Activated CD4-positive, alpha-beta T cell treated with anti-CD3 and anti-CD28 coated beads, Interleukin-2, Interleukin-6, amounts not matched to agents 100 ng/mL and 50 ng/mL, durations not matched to agents 16 hours and 8 hours (primary cell): ENCODE measurements around the gene FAM184A.
"Not testable (repeated sequence)": the region's sequence is repeated elsewhere in the genome, so short reads cannot be mapped to it uniquely, and the experiment has no call there.

Source experiments
- DNase-seq: peaks from one replicate; pipeline ENCODE4 v3.0.0-alpha.2; 2020

FAM184A gene, protein sequence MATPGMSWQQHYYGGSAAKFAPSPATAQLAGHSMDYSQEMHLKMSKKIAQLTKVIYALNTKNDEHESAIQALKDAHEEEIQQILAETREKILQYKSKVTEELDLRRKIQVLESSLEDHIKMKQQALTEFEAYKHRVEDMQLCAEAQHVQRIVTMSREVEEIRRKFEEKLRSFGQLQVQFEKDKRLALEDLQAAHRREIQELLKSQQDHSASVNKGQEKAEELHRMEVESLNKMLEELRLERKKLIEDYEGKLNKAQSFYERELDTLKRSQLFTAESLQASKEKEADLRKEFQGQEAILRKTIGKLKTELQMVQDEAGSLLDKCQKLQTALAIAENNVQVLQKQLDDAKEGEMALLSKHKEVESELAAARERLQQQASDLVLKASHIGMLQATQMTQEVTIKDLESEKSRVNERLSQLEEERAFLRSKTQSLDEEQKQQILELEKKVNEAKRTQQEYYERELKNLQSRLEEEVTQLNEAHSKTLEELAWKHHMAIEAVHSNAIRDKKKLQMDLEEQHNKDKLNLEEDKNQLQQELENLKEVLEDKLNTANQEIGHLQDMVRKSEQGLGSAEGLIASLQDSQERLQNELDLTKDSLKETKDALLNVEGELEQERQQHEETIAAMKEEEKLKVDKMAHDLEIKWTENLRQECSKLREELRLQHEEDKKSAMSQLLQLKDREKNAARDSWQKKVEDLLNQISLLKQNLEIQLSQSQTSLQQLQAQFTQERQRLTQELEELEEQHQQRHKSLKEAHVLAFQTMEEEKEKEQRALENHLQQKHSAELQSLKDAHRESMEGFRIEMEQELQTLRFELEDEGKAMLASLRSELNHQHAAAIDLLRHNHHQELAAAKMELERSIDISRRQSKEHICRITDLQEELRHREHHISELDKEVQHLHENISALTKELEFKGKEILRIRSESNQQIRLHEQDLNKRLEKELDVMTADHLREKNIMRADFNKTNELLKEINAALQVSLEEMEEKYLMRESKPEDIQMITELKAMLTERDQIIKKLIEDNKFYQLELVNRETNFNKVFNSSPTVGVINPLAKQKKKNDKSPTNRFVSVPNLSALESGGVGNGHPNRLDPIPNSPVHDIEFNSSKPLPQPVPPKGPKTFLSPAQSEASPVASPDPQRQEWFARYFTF

DNA sequence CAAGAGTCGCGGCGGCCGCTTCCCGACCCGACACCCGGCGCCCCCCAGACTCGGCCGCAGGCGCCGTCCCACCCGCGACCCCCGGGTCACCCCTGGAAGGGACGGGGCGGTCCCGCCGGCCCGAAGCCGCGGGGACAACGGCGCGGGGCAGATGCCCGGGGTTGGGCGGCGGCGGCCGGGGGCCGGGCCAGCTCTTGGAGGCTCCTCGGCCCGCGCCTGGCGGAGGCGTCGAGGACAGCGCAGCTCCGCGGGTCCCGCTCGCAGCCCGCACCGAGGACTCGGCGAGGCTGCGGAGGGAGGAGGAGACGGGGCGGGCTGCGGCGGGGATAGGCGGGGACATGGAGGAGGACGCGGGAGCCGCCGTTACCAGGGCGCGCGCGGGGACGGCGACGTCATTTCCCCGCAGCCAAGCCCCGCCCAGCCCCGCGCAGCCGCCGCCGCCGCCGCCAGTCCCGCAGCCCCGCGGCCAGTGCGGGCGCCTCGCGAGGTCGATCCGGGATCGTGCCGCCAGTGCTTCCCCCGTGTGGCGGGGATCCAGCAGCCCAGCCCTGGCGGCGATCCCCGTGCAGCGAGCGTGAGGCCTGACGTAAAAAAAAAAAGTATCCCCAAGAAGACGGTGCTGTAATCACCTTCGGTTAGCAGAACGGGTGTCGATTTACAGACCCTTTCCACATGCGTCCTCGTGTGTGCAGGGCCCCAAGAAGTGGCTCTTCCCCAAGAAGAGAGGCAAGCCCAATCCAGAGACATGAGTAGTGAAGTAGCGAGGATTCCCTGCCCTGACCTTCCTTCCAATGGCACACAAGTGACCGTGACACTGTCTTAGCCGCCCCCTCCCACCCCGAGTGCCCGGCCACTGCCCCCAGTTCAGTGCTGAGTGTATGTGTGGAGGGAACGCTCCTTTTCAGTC is at the start of gene FAM184A:
FAM184A (minus strand) TSS at position 289 of the 907 bp plus-strand sequence. CDS start 365 bp downstream, outside the sequence.
- DNase-seq, result peak; percentile 74

DNA sequence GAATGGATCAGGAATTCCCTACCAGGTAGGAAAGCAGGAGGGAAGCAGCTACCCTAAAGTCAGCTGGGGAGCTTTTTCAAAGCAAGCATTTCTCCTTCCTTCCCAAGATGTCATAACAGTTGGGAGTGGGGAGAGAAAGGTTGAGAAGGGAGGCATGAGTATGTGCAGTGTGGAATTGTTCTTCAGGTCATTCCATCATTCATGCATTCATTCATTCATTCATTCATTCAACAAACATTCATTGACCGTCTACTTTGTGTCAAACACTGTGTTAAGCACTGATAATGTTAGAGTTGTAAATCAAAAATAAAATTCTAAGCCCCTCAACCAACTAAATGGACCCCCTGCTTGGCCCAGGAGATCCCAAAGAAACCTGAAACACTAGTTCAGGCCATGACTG is 49.2 kb upstream of the FAM184A start:
- no peak for DNase-seq

DNA sequence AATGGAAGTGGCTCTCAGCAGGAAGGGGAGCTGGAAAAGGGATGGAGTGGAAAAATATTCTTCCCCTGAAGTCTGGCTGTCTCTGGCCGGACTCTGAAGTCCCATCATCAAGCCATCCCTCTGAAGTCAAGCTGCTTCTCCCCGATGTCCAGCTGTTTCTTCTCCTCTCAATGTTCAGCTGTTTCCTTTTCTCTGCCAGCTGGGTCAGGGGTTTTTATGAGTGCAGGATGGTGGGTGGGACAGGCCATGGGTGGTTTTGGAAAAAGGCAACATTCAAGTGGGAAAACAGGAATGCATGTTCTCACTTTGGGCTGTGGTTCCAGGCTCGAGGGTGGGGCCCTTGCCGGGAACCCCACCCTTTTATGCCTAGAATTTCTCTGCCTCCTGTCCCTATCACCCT is 48.4 kb upstream of the FAM184A start:
- no peak for DNase-seq

DNA sequence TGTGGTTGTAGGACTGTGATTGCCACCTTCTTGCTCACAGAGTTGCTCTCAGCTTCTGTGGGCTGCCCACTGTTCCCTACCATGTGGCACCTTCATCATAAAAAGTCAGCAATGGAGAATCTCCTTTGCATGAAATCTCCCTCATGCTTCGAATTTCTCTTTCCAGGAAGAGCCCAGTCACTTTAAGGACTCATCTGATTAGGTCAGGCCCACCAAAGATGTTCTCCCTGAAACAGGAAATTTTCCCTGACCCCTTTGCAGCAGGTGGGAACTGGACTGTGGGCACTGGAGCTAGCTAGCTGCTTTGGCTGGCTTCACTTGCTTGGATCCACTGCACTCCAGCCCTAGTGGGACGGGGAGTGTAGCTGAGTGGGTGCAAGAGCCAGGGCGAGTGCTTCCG is 47.7 kb upstream of the FAM184A start:
- DNase-seq, result no peak

DNA sequence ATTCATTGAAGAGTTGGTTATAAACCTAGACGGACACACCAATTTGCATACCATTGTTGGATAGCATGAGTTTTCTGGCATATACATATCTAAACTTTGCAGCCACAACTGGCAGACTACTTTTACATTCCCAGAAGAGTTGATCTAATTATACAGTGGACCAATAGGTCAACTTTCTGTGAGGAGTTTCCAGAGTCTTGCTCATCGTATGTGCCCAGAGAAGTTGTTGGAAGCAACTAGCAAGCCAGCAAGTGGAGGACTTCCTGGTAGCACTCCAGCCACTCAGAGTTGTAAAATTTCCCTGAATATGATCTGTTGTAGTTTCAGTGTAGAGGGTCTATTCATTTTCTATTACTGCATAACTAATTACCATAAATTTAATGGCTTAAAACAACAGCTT is 47.1 kb upstream of the FAM184A start:
- no peak for DNase-seq

DNA sequence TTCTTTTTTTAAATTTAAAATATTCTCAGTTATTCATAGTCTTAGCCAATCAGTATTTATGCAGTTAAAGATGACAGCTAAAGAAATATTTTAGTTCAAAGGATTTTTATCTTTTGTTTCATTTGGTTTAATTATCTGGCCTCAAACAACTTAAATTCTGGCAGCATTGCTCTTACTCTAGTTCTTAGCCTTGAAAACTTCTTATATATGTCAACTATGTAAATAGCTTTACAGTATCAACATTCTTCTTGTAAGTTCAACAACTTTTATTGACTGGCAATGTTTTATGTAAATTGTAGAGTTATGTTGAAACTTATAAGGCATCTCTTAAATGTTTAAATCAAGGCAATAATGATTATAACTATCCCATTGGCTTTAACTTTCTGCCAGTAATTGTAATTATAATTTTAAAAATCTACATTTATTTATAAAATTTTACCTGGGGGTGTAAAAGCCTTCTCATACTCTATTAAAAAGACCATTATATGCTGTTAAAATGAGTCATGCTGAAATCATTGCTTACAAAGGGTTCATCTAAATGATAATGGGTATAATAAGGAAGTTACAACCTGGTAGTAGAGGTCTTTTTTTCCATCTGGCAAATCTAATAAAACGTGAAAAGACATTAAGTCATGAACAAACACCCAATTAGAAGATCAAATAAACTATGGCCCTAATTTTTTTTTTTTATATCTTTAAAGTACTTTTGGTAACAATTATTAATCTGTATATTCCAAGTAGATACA is 45.8 kb upstream of the FAM184A start:
- no peak for DNase-seq

DNA sequence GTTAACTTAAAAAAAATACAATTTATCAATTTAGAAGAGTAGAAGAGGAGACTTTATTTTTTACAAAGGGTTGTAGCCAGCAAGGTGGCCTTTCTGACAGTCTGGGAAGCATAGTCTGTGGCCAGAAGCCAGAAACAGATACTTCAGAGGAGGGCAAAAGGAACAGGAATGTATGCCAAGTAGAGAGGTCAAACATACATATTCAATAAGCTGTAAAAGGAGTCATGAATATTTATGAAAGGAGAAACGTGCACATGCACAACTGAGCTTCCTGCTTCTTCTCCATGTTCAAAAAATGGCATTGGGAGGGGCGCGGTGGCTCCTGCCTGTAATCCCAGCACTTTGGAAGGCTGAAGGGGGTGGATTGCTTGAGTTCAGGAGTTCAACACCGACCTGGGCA is 43.9 kb upstream of the FAM184A start:
- DNase-seq, result no peak

DNA sequence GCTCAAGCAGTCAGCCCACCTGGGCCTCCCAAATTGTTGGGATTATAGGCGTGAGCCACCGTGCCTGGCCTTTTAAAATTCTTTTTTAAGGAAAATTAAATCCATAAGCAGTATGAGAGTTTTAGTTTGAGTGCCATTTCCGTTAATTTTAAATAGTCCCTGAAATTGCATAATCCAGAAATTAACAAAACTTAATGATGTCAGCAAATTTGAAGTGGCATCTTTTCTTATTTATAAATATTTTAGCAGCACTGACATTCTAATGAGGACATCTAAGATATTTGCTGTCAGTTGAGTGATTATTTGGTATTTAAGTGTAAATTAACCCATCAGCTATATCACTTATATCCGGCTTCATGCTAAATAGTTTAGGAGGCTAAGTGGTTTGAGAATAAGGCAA is 42.9 kb upstream of the FAM184A start:
- DNase-seq, result no peak

DNA sequence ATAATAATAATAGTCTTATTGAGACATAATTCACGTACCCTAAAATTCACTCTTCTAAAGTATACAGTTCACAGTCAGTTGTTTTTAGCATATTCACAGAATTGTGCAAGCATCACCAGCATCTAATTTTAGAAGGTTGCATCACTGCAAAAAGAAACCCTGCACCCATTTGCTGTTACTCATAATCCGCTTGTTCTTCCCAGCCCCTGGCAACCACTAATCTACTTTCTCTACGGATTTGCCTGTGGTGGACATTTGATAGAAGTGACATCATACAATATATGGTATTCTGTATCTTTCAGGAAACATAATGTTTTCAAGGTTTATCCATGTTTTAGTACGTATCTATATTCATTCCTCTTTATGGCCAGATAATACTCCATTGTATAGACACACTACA is 41.5 kb upstream of the FAM184A start:
- no peak for DNase-seq

DNA sequence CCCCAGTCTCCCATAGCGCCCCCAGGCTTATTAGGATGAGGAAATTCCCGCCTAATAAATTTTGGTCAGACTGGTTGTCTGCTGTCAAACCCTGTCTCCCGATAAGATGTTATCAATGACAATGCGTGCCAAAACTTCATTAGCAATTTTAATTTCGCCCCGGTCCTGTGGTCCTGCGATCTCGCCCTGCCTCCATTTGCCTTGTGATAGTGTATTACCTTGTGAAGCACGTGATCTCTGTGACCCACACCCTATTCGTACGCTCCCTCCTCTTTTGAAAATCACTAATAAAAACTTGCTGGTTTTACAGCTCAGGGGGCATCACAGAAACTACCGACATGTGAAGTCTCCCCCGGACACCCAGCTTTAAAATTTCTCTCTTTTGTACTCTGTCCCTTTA is 40.6 kb upstream of the FAM184A start:
- DNase-seq, result not testable (repeated sequence)

DNA sequence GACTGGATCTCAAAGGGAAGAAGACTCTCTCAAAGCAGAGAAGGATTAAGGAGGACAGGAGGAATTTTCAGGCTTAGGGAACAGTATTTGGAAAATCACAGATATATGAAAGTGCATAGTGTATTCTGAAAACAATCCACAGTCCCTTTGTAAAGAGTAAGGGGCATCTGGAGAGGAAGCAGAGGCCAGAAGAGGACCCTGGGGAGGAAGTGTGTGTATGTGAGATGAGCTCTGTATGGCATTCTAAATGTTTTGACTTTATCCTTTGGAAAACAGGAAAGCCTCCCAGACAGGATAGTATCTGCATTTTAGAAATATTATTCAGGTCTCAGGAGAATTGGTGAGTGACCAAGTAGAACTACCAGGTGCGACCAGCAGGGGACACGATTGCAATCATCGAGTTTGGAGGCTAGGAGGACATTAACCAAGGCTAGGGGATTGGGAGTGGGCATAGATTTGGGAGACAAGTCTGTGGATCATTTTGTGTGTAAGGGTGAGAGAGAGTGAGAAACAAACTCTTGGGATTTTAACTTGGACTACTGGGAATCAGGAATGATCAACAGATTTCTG is 38.3 kb upstream of the FAM184A start:
- DNase-seq, result no peak

DNA sequence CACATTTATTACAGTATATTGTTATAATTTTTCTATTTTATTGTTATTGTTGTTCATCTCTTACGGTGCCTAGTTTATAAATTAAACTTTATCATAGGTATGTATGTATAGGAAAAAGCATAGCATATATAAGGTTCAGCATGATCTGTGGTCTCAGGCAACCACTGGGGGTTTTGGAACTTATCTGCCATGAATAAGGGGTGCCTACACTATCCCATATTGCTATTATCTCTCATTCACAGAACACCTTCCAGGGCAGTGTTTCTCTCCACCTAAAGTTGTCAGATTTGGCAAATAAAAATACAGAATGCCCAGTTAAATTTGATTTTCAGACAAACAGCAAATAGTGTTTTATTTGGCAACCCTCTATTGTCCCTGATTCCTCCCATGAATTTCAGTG is 35.5 kb upstream of the FAM184A start:
- DNase-seq, result no peak

DNA sequence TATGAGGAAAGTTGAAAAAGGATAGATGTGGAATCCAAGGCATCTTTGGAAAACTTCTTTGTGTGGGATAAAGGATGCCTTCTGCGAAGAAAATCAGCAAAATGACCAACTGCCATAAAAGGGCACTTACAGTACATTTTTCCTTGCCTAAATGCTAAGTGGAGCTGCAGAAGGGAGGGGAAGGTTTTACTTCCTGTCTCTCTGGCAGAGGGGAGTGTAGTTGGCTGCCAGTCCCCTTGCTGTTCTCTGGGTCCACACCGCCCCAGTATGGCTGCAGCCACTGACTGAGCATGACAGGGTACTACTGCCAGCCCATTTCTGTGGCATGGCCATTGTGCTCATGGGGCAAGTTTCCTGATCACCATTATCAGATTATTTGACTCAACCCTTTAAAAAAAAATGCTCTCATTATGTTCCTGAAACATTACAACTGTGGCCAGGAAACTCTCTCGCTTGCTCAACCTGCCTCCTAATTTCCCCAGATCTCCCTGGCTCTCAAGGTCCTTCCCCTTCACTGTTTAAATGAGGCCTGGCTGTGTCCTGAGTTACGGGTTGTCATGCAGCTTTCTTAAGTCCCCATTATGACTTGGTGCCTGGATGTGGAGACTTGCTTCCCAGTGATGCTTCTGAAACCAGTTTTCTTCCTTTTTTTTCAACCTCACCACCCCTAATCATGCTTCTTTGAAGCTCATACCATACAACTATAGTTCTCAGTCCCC is 34.5 kb upstream of the FAM184A start:
- no peak for DNase-seq

DNA sequence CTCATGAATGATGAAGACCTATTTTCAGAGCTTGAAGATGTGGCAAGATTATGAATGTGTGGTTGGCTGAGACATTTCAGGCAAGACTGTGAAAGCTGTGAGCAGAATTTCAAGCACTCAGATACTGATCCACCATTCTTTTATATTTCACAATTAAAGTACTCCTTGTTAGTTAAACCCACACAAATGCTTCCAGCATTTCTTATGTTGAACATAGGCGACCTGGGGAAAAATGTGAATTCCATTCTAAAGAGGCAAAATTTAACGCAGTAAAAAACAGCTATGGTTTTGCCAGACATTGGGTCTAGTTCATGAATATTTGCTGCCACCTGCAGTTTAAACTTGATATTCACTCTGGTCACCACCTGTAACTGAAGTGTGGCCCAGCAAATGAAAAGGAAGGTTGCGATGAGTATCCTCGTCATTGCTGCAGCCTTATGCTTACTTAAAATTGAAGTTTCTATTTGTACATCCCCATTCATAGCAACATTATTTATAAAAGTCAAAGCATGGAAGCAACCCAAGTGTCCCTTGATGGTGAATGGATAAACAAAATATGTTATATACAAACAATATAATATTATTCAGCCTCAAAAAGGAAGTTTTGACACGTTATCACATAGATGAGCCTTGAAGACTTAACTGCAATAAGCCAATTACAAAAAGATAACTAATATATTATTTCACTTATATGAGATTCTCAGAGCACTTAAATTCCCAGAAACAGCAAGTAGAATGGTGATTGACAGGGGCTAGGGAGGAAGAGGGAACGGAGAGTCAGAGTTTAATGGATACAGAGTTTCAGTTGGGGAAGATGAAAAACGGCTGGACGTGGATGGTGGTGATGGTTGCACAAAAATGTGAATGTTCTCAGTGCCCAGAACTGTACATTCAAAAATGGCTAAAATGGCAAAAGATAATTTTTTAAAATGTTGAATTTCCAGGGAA is 32.4 kb upstream of the FAM184A start:
- peak; percentile 75 for DNase-seq

DNA sequence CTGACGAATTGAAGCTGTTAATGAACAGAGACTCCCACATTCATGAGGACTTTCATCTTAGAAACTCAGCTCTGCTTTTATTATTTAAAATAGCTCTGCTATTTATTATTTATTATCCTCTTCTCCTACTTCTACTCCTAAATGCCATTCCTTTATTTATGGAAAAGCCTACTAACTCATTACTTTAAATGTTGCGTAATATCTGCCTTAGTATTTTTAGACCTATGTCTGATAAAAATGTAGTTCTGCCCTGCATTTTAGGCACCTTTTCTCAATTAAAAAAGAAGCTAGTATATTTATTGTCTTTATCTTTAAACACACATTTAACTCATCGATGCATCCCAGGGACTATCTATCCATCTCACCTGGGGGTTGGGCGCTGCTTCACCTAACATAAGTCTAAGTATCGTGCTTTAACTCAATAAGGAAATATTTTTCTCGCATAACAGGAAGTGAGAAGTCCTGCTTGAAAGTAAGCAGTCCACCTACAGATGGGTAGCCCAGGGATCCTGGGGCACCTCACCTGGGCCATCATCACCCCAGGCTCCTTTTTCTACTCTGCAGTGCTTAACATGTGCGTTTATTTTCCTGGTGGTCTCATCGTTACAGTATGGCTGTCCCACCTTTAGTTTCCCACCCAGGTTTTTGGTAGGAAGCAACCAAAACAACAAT is 31.3 kb upstream of the FAM184A start:
- DNase-seq, result no peak

DNA sequence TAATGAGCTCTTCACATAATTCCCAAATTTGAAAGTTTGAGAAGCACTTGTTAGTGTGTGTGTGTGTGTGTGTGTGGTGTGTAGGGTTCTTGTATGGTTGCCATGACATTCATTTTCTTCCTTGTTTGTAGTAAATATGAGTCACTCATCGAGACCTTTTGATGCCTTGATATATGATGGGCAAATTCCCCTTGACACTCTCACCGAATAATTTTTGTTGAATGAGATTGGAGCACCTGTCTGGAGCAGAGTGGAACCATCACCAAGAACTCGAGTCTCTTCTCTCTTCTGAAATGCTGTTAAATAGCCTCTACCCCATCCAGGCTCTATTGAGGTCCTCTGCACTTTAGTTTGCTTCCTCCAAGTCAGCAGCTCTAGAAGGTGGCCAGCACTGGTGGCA is 29.6 kb upstream of the FAM184A start:
- DNase-seq, result no peak

DNA sequence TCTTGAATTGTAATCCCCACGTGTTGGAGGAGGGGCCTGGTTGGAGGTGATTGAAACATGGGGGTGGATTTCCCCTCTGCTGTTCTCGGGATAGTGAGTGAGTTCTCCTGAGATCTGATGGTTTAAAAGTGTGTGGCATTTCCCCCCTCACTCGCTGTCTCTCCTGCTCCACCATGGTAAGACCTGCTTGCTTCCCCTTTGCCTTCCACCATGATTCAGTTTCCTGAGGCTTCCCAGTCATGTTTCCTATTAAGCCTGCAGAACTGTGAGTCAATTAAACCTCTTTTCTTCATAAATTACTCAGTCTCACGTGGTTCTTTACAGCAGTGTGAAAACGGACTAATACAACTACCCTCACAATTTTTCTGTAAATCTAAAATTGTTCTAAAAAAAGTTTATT is 26.8 kb upstream of the FAM184A start:
- no peak for DNase-seq

DNA sequence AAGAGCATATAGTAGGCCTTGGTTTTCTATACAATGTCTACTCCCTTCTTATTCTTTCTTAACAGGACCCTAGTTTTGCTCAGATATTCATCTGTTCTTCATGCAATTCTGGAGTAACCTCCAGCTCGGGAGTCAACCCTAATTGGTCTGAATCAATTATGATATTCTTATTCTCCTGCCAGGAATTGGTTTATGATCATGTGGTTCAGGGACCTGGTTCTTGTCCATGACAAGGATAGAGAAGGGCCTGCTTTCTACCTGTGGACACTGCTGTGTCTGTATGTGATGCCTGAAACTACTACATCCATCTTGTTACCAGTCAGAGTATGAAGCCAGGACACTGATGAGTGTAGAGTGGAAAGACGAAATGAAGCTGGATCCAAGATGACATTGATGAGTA is 24.4 kb upstream of the FAM184A start:
- DNase-seq, result no peak

DNA sequence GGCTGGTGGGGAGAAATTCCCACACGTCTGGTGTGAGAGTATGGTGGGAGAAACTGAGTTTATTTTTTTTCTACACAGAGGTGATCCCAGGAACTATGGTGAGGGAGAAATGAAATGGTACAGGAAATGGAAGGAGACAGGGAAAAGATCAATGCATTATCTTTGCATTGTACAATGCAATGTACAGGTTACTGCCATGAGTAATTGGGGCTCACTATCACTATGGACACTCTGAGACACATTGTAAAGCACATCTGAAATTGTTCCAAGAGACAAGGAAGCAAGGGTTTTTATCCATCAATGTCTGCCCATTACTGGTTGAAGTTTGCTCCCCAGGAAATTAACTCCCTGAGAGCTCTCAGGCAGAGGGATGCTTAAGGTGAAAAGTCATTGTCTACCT is 21.7 kb upstream of the FAM184A start:
- DNase-seq, result no peak
